ENCODE results near the gene AFF3.

- TF ChIP-seq CTCF (IDR thresholded peaks at IDR 0.05; ENCODE audit: poor library complexity) (no peak), EZH2 (IDR thresholded peaks at IDR 0.05; ENCODE audit: borderline replicate concordance) (no peak)
Measured at GRCh38 chr2:99905636-99906035, 236.8 kb downstream of the AFF3 start.

Measured in hepatocyte (in vitro differentiated cells).